HG03378 (cell line): ENCODE results near the gene FAM193B.
"Not testable (repeated sequence)": the region's sequence is repeated elsewhere in the genome, so short reads cannot be mapped to it uniquely, and the experiment has no call there.

ENCODE experiments used
- ATAC-seq: cut with Tn5 transposase; IDR thresholded peaks from one replicate; pipeline ENCODE4 v1.9.1; 2021; ENCODE audit warnings: mild to moderate bottlenecking, moderate library complexity; ENCODE audit not compliant: unreplicated experiment

FAM193B gene

GRCh38 chr5:177490311-177490991 lies 63.9 kb downstream of the FAM193B start:
- ATAC-seq: no peak

- ATAC-seq: no peak
Observed at GRCh38 chr5:177489119-177489716, 65.1 kb downstream of the FAM193B start.

GRCh38 chr5:177487975-177488374 lies 66.4 kb downstream of the FAM193B start:
- no peak for ATAC-seq

- ATAC-seq: no peak
Observed at GRCh38 chr5:177487144-177487543, 67.2 kb downstream of the FAM193B start.

- no peak for ATAC-seq
Observed at GRCh38 chr5:177486256-177486655, 68.1 kb downstream of the FAM193B start.

GRCh38 chr5:177485753-177486152 lies 68.6 kb downstream of the FAM193B start:
- ATAC-seq: not testable (repeated sequence)

- ATAC-seq: no peak
Observed at GRCh38 chr5:177484902-177485549, 69.3 kb downstream of the FAM193B start.

- ATAC-seq: no peak
Observed at GRCh38 chr5:177483994-177484901, 70.1 kb downstream of the FAM193B start.

GRCh38 chr5:177483042-177483441 lies 71.3 kb downstream of the FAM193B start:
- no peak for ATAC-seq

- no peak for ATAC-seq
Observed at GRCh38 chr5:177482359-177482795, 72.0 kb downstream of the FAM193B start.

- ATAC-seq: no peak
Observed at GRCh38 chr5:177479774-177480173, 74.6 kb downstream of the FAM193B start.

- ATAC-seq: no peak
Observed at GRCh38 chr5:177478711-177479646, 75.4 kb downstream of the FAM193B start.

- no peak for ATAC-seq
Observed at GRCh38 chr5:177477701-177478477, 76.5 kb downstream of the FAM193B start.

- no peak for ATAC-seq
Observed at GRCh38 chr5:177476531-177477233, 77.7 kb downstream of the FAM193B start.

- no peak for ATAC-seq
Observed at GRCh38 chr5:177475563-177476427, 78.6 kb downstream of the FAM193B start.

- ATAC-seq: no peak
Observed at GRCh38 chr5:177474846-177475562, 79.4 kb downstream of the FAM193B start.

GRCh38 chr5:177474002-177474476 lies 80.3 kb downstream of the FAM193B start:
- no peak for ATAC-seq
